Smooth muscle cell (in vitro differentiated cells): ENCODE data around the gene COL4A2. TPM values are rescaled to one million over a fixed set of nuclear protein-coding genes. Genes with fewer than 3 reads are reported as not detected.

Experiments used
- DNase-seq: peaks from one replicate; lab custom pipeline; 2025; ENCODE audit not compliant: unreplicated experiment; lab: John Stamatoyannopoulos, UW
- H2AFZ ChIP-seq: fragments of 200-600 bp; sonication (generic); 2 replicates; pipeline ENCODE4 v1.6.0; 2016; ENCODE audit warnings: antibody characterized with exemption, low read depth, mild to moderate bottlenecking
- H3F3A ChIP-seq: fragments of 200-600 bp; sonication (generic); 2 replicates; pipeline ENCODE4 v1.6.0; 2017; ENCODE audit warnings: antibody characterized with exemption, low read depth
- H3K27ac ChIP-seq: fragments of 200-600 bp; sonication (generic); 2 replicates; pipeline ENCODE4 v1.5.1; 2016; ENCODE audit warnings: low read depth, mild to moderate bottlenecking
- H3K27me3 ChIP-seq: fragments of 200-600 bp; sonication (generic); 2 replicates; pipeline ENCODE4 v1.6.1; 2016; ENCODE audit warnings: low read depth, mild to moderate bottlenecking
- H3K36me3 ChIP-seq: fragments of 200-600 bp; sonication (generic); 2 replicates; pipeline ENCODE4 v1.5.1; 2016; ENCODE audit warnings: low read depth
- H3K4me1 ChIP-seq: fragments of 200-600 bp; sonication (generic); 2 replicates; pipeline ENCODE4 v1.5.1; 2016; ENCODE audit warnings: low read depth
- H3K4me2 ChIP-seq: fragments of 200-600 bp; sonication (generic); 2 replicates; pipeline ENCODE4 v1.6.0; 2016; ENCODE audit warnings: mild to moderate bottlenecking
- H3K4me3 ChIP-seq: fragments of 200-600 bp; sonication (generic); 2 replicates; pipeline ENCODE4 v1.5.1; 2016; ENCODE audit warnings: mild to moderate bottlenecking
- H3K79me2 ChIP-seq: fragments of 200-600 bp; sonication (generic); 2 replicates; pipeline ENCODE4 v1.6.0; 2016; ENCODE audit warnings: low read depth, mild to moderate bottlenecking
- H3K9ac ChIP-seq: fragments of 200-600 bp; sonication (generic); 2 replicates; pipeline ENCODE4 v1.6.0; 2016; ENCODE audit warnings: low read depth
- H3K9me3 ChIP-seq: fragments of 200-600 bp; sonication (generic); replicated peaks from 2 replicates; pipeline ENCODE4 v1.5.1; 2016; ENCODE audit warnings: low read depth
- H4K20me1 ChIP-seq: fragments of 200-600 bp; sonication (generic); 2 replicates; pipeline ENCODE4 v1.6.0; 2016; ENCODE audit warnings: low read depth
- CTCF ChIP-seq: fragments of 200-600 bp; sonication (generic); IDR thresholded peaks from 2 replicates; pipeline ENCODE4 v1.5.1; 2017; ENCODE audit warnings: borderline replicate concordance, mild to moderate bottlenecking, antibody characterized with exemption; ENCODE audit not compliant: insufficient read depth, poor library complexity, severe bottlenecking
- WGBS: methylation state at CpG from one replicate; pipeline ENCODE4 v1.1.7; 2016; ENCODE audit warnings: low lambda C conversion rate; 5-methylcytosine and 5-hydroxymethylcytosine counted together
- polyA plus RNA-seq: library from polyadenylated mRNA; unstranded; fragments of >200 nt; fragmentation: Nextera tagmentation; extraction: Ambion mirVana; gene quantifications from 2 replicates; pipeline ENCODE4 v1.2.1, GENCODE V29; 2016
- total RNA-seq: library from RNA; depleted of rRNA; stranded (reverse); fragments of >200 nt; gene quantifications from 2 replicates; pipeline ENCODE4 v1.2.3, GENCODE V29; 2014

Gene COL4A2
- total and polyA plus RNA-seq, 2 experiments from 2014 or later = 1,456 to 2,786 TPM

GRCh38 chr13:110524541-110525257, 217.6 kb downstream of the COL4A2 start:
- no peaks in the 10 kb centered on the region for H3K79me2 ChIP-seq
- H4K20me1 ChIP-seq = peaks cover 27% of the 10 kb centered on the region
- no peak for TF ChIP-seq CTCF
- DNase-seq = no peak
- H3K27me3 ChIP-seq = no peaks in the 10 kb centered on the region
- no peak overlapping the region for H3K9ac ChIP-seq
- no peaks in the 10 kb centered on the region for H3K9me3 ChIP-seq
- H3K27ac ChIP-seq = no peak overlapping the region
- H3F3A ChIP-seq = peaks cover 33% of the 10 kb centered on the region
- H3K4me2 ChIP-seq = no peak overlapping the region
- no peak overlapping the region for H3K4me3 ChIP-seq
- H3K36me3 ChIP-seq = no peaks in the 10 kb centered on the region
- H3K4me1 ChIP-seq = peaks cover 3% of the 10 kb centered on the region
- WGBS = 83% methylated on average over 21 of the region's 21 CpGs
- H2AFZ ChIP-seq = no peak overlapping the region

- DNase-seq = no peak
- no peak overlapping the region for H2AFZ ChIP-seq
- peaks cover 30% of the 10 kb centered on the region for H3F3A ChIP-seq
- H3K4me1 ChIP-seq = peaks cover 3% of the 10 kb centered on the region
- no peak overlapping the region for H3K27ac ChIP-seq
- no peaks in the 10 kb centered on the region for H3K9me3 ChIP-seq
- no peaks in the 10 kb centered on the region for H3K36me3 ChIP-seq
- H3K9ac ChIP-seq = no peak overlapping the region
- H4K20me1 ChIP-seq = peaks cover 27% of the 10 kb centered on the region
- no peak overlapping the region for H3K4me3 ChIP-seq
- no peak for TF ChIP-seq CTCF
- no peak overlapping the region for H3K4me2 ChIP-seq
- no peaks in the 10 kb centered on the region for H3K27me3 ChIP-seq
- no peaks in the 10 kb centered on the region for H3K79me2 ChIP-seq
- 76% methylated on average over 25 of the region's 25 CpGs for WGBS
Observed at GRCh38 chr13:110525328-110526319, 218.5 kb downstream of the COL4A2 start.

GRCh38 chr13:110528371-110528770, 221.3 kb downstream of the COL4A2 start:
- WGBS = 10% methylated on average over 4 of the region's 5 CpGs
- TF ChIP-seq CTCF = no peak
- no peak for DNase-seq
- H4K20me1 ChIP-seq = peaks cover 21% of the 10 kb centered on the region
- H3K4me3 ChIP-seq = no peak overlapping the region
- H3F3A ChIP-seq = peaks cover 15% of the 10 kb centered on the region
- peaks cover 3% of the 10 kb centered on the region for H3K4me1 ChIP-seq
- H3K36me3 ChIP-seq = no peaks in the 10 kb centered on the region
- H3K27me3 ChIP-seq = no peaks in the 10 kb centered on the region
- peak overlapping the region; percentile 45 for H3K4me2 ChIP-seq
- peaks cover 8% of the 10 kb centered on the region for H3K79me2 ChIP-seq
- H3K9ac ChIP-seq = peak overlapping the region; percentile 33
- H2AFZ ChIP-seq = no peak overlapping the region
- H3K9me3 ChIP-seq = no peaks in the 10 kb centered on the region
- H3K27ac ChIP-seq = peak overlapping the region; percentile 90
